HEK293 (cell line): Measurements from ENCODE around the gene KANSL1.

Source experiments
- CTCF ChIA-PET: fragments of 350-600 bp; formaldehyde crosslinking; extraction: SDS; loops from one replicate; lab custom pipeline; 2021; ENCODE audit warnings: antibody characterized with exemption; lab: Yijun Ruan, JAX
- POLR2A ChIA-PET: fragments of 300-600 bp; formaldehyde crosslinking; extraction: SDS; loops from one replicate; lab custom pipeline; 2020; ENCODE audit warnings: antibody characterized with exemption, inconsistent platforms; lab: Yijun Ruan, JAX
- H3K27ac ChIP-seq: fragments of 200-500 bp; sonication (Bioruptor generic); 2 replicates; pipeline ENCODE4 v1.5.1; 2014; ENCODE audit warnings: low read depth, low read length, control low read depth, inconsistent platforms; ENCODE audit errors: extremely low read depth
- H3K36me3 ChIP-seq, 2 experiments: fragments of 200-500 bp in 1 of 2; sonication (Bioruptor generic) in 1 of 2; 1 replicate in 1 of 2; 2 replicates in 1 of 2; pipeline ENCODE4 v1.5.1; 2014 to 2017; ENCODE audit warnings: inconsistent platforms in 2 of 2, low read length in 2 of 2; ENCODE audit not compliant: control insufficient read depth in 2 of 2, insufficient read depth in 1 of 2
- H3K4me1 ChIP-seq: fragments of 200-500 bp; sonication (Bioruptor generic); 2 replicates; pipeline ENCODE4 v1.5.1; 2014; ENCODE audit warnings: mild to moderate bottlenecking, low read length, inconsistent platforms; ENCODE audit not compliant: control insufficient read depth, insufficient read depth
- H3K4me3 ChIP-seq: 2 replicates; pipeline ENCODE4 v1.5.1; 2011; ENCODE audit warnings: low read depth, mild to moderate bottlenecking, control low read depth, low read length, moderate library complexity
- H3K9me3 ChIP-seq: fragments of 200-500 bp; sonication (Bioruptor generic); 2 replicates; pipeline ENCODE4 v1.5.1; 2014; ENCODE audit warnings: low read depth, low read length, inconsistent platforms; ENCODE audit not compliant: control insufficient read depth, insufficient read depth
- BCL11A ChIP-seq: fragments of 450-650 bp; formaldehyde crosslinking; IDR thresholded peaks from 2 replicates; pipeline ENCODE4 v1.5.1; 2016; ENCODE audit warnings: low read depth, missing biosample characterization, missing genetic modification characterization
- ELK4 ChIP-seq: IDR thresholded peaks from 2 replicates; pipeline ENCODE4 v1.6.1; 2011; ENCODE audit warnings: mild to moderate bottlenecking, low read depth, low read length, borderline replicate concordance
- FEZF1 ChIP-seq: fragments of 450-650 bp; formaldehyde crosslinking; IDR thresholded peaks from 2 replicates; pipeline ENCODE4 v1.5.1; 2016; ENCODE audit warnings: missing biosample characterization, missing genetic modification characterization
- GLIS2 ChIP-seq: fragments of 450-650 bp; formaldehyde crosslinking; IDR thresholded peaks from 2 replicates; pipeline ENCODE4 v1.5.1; 2016; ENCODE audit warnings: missing biosample characterization, missing genetic modification characterization
- HOXC10 ChIP-seq: sonication (generic); formaldehyde crosslinking; IDR thresholded peaks from 2 replicates; pipeline ENCODE4 v1.8.1; 2023; ENCODE audit warnings: mild to moderate bottlenecking, missing genetic modification reagents
- IKZF3 ChIP-seq: fragments of 450-650 bp; IDR thresholded peaks from 2 replicates; pipeline ENCODE4 v1.5.0; 2018; ENCODE audit warnings: missing biosample characterization, mild to moderate bottlenecking, missing genetic modification characterization, moderate library complexity
- MEIS1 ChIP-seq: sonication (generic); formaldehyde crosslinking; IDR thresholded peaks from 2 replicates; pipeline ENCODE4 v1.8.1; 2022; ENCODE audit warnings: missing genetic modification reagents, mild to moderate bottlenecking, borderline replicate concordance
- MYNN ChIP-seq: fragments of 450-650 bp; formaldehyde crosslinking; IDR thresholded peaks from 2 replicates; pipeline ENCODE4 v1.5.1; 2016; ENCODE audit warnings: missing biosample characterization, missing genetic modification characterization, borderline replicate concordance
- PBX3 ChIP-seq: sonication (generic); formaldehyde crosslinking; IDR thresholded peaks from 2 replicates; pipeline ENCODE4 v1.8.1; 2022; ENCODE audit warnings: mild to moderate bottlenecking, moderate library complexity, missing genetic modification reagents
- ZBTB1 ChIP-seq: fragments of 450-650 bp; formaldehyde crosslinking; IDR thresholded peaks from 2 replicates; pipeline ENCODE4 v1.5.1; 2016; ENCODE audit warnings: missing biosample characterization, missing genetic modification characterization
- ZBTB20 ChIP-seq: fragments of 450-650 bp; formaldehyde crosslinking; IDR thresholded peaks from 2 replicates; pipeline ENCODE4 v1.5.1; 2016; ENCODE audit warnings: missing biosample characterization, missing genetic modification characterization
- ZBTB21 ChIP-seq: fragments of 450-650 bp; formaldehyde crosslinking; IDR thresholded peaks from 2 replicates; pipeline ENCODE4 v1.5.1; 2017; ENCODE audit warnings: missing biosample characterization, missing genetic modification characterization
- ZFP3 ChIP-seq: fragments of 450-650 bp; formaldehyde crosslinking; IDR thresholded peaks from 2 replicates; pipeline ENCODE4 v1.5.1; 2016; ENCODE audit warnings: low read depth, missing biosample characterization, missing genetic modification characterization
- ZNF121 ChIP-seq: fragments of 450-650 bp; formaldehyde crosslinking; IDR thresholded peaks from 2 replicates; pipeline ENCODE4 v1.5.1; 2016; ENCODE audit warnings: missing biosample characterization, missing genetic modification characterization
- ZNF133 ChIP-seq: fragments of 450-650 bp; formaldehyde crosslinking; IDR thresholded peaks from 2 replicates; pipeline ENCODE4 v1.5.1; 2016; ENCODE audit warnings: missing biosample characterization, missing genetic modification characterization
- ZNF155 ChIP-seq: fragments of 450-650 bp; formaldehyde crosslinking; IDR thresholded peaks from 2 replicates; pipeline ENCODE4 v1.5.1; 2016; ENCODE audit warnings: missing biosample characterization, missing genetic modification characterization
- ZNF19 ChIP-seq: fragments of 450-650 bp; formaldehyde crosslinking; IDR thresholded peaks from 2 replicates; pipeline ENCODE4; 2016; ENCODE audit warnings: missing biosample characterization, missing genetic modification characterization, low read depth
- ZNF248 ChIP-seq: fragments of 450-650 bp; formaldehyde crosslinking; IDR thresholded peaks from 2 replicates; pipeline ENCODE4 v1.5.1; 2017; ENCODE audit warnings: missing biosample characterization, missing genetic modification characterization
- ZNF302 ChIP-seq: fragments of 450-650 bp; formaldehyde crosslinking; IDR thresholded peaks from 2 replicates; pipeline ENCODE4 v1.5.1; 2016; ENCODE audit warnings: missing biosample characterization, missing genetic modification characterization, low read depth
- ZNF404 ChIP-seq: fragments of 450-650 bp; formaldehyde crosslinking; IDR thresholded peaks from 2 replicates; pipeline ENCODE4 v1.5.1; 2017; ENCODE audit warnings: missing biosample characterization, missing genetic modification characterization
- ZNF426 ChIP-seq: fragments of 450-650 bp; formaldehyde crosslinking; IDR thresholded peaks from 2 replicates; pipeline ENCODE4 v1.5.1; 2017; ENCODE audit warnings: missing biosample characterization, missing genetic modification characterization, mild to moderate bottlenecking, inconsistent platforms, moderate library complexity
- ZNF560 ChIP-seq: fragments of 450-650 bp; formaldehyde crosslinking; IDR thresholded peaks from 2 replicates; pipeline ENCODE4 v1.5.1; 2017; ENCODE audit warnings: missing biosample characterization, missing genetic modification characterization, borderline replicate concordance
- ZNF561 ChIP-seq: fragments of 450-650 bp; IDR thresholded peaks from 2 replicates; pipeline ENCODE4 v1.5.1; 2018; ENCODE audit warnings: missing biosample characterization, missing genetic modification characterization, borderline replicate concordance
- ZNF600 ChIP-seq: fragments of 450-650 bp; formaldehyde crosslinking; IDR thresholded peaks from 2 replicates; pipeline ENCODE4 v1.5.1; 2016; ENCODE audit warnings: missing biosample characterization, missing genetic modification characterization
- ZNF664 ChIP-seq: fragments of 450-650 bp; formaldehyde crosslinking; IDR thresholded peaks from 2 replicates; pipeline ENCODE4 v1.5.1; 2016; ENCODE audit warnings: missing biosample characterization, missing genetic modification characterization
- ZNF830 ChIP-seq: fragments of 450-650 bp; IDR thresholded peaks from 2 replicates; pipeline ENCODE4 v1.5.0; 2018; ENCODE audit warnings: missing biosample characterization, missing genetic modification characterization, low read depth, mild to moderate bottlenecking, moderate library complexity
- ZNF837 ChIP-seq: fragments of 450-650 bp; formaldehyde crosslinking; IDR thresholded peaks from 2 replicates; pipeline ENCODE4 v1.5.1; 2016; ENCODE audit warnings: missing biosample characterization, missing genetic modification characterization
- ZNF843 ChIP-seq: fragments of 450-650 bp; formaldehyde crosslinking; IDR thresholded peaks from 2 replicates; pipeline ENCODE4 v1.5.1; 2016; ENCODE audit warnings: missing biosample characterization, missing genetic modification characterization
- TF ChIP-seq, protein P1 (sequence below): fragments of 450-650 bp; formaldehyde crosslinking; IDR thresholded peaks from 2 replicates; pipeline ENCODE4 v1.5.1; 2016; ENCODE audit warnings: missing biosample characterization, missing genetic modification characterization
- TF ChIP-seq, protein P2 (sequence below): fragments of 450-650 bp; formaldehyde crosslinking; IDR thresholded peaks from 2 replicates; pipeline ENCODE4 v1.5.1; 2016; ENCODE audit warnings: missing biosample characterization, missing genetic modification characterization

Gene KANSL1

DNA sequence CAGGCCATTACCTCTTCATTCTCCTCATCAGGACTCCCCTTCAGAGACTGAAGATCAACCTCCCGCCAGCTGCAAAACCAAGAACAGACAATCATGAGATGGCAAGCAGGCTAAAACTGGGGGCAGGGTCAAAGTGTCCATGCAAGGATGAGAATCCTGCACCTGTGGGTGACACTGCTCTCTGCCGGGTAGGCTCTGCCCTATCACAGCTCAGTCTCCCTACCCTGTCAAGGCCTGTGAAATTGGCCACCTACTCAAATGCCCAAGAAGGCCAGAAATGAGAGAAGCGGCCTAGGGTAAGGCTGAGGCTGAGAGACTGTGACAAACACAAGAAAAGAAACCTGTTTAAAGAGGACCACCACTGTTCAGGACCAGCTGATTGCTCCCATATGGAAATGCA lies 159.8 kb downstream of the KANSL1 start:
- H3K27ac ChIP-seq, result no peak overlapping the region
- H3K4me1 ChIP-seq, result no peaks in the 10 kb centered on the region
- peaks cover 56 to 96% of the 10 kb centered on the region in 2 experiments for H3K36me3 ChIP-seq
- ChIA-PET CTCF (interaction anchor here (0.7 to 4.9 kb wide), 3 partner anchors 10 to 179 kb away, joined by 3 to 39 read pairs (median 3); no protein-coding TSS in a partner anchor), POLR2A (interaction anchor here (0.8 kb wide), 1 partner anchor 20 kb away, joined by 3 read pairs; no protein-coding TSS in a partner anchor)
- no peak overlapping the region for H3K4me3 ChIP-seq
- H3K9me3 ChIP-seq, result no peaks in the 10 kb centered on the region
- TF ChIP-seq IKZF3 (tag by site-specific recombination) (no peak), ZNF561 (tag by site-specific recombination) (no peak), ELK4 (no peak), ZNF426 (no peak), ZNF837 (no peak), ZNF248 (tag by site-specific recombination) (no peak), ZBTB1 (tag by site-specific recombination) (no peak), MYNN (no peak)

DNA sequence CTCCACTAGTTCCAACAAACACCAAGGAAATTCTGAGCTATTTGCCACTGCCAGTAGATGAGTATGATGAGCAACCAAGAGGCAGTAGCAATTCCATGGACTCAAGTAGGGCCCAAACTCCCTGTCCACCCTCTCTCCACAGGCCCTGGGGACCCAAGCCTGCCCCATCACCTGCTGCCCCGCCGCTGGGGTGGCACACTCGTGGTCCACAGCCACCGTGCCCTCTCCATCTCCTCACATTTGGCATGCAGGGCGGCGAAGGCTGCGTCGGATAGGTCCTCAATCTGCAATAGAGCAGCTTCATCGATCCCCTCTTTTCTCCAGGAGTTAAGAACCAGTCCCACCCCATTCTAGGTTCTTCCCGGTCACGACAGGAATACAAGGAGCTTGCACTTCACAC lies 160.3 kb downstream of the KANSL1 start:
- CTCF ChIA-PET, result interaction anchor here (1.2 to 4.9 kb wide), 2 partner anchors 11 to 180 kb away, joined by 3 to 39 read pairs; no protein-coding TSS in a partner anchor
- H3K9me3 ChIP-seq, result no peaks in the 10 kb centered on the region
- POLR2A ChIA-PET, result no interaction called here

DNA sequence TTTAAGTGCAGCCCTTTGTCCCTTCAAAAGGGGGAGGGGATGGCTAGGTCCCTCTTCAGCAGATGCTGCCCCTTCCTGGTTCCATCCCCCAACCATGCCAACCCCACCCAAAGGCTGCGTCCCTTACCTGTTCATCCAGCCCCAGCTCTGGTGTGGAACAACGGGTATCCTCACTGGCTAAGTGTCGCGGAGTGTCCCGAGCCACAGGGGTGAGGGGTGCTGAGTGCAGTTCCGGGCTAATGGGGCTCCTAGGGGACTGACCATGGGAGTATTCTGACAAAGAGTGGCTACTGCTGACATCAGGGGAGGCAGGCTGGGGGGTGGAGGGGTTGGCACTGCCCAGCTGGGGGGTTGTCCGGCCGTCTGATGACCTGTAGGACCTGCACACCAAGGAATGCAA lies 161.3 kb downstream of the KANSL1 start:
- H3K4me3 ChIP-seq, result no peak overlapping the region
- POLR2A ChIA-PET, result no interaction called here
- H3K9me3 ChIP-seq, result no peaks in the 10 kb centered on the region
- H3K36me3 ChIP-seq, result peaks cover 41 to 96% of the 10 kb centered on the region in 2 experiments
- H3K4me1 ChIP-seq, result no peaks in the 10 kb centered on the region
- TF ChIP-seq BCL11A (tag by site-specific recombination), result no peak
- TF ChIP-seq, protein P1, sequence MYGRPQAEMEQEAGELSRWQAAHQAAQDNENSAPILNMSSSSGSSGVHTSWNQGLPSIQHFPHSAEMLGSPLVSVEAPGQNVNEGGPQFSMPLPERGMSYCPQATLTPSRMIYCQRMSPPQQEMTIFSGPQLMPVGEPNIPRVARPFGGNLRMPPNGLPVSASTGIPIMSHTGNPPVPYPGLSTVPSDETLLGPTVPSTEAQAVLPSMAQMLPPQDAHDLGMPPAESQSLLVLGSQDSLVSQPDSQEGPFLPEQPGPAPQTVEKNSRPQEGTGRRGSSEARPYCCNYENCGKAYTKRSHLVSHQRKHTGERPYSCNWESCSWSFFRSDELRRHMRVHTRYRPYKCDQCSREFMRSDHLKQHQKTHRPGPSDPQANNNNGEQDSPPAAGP (tag by site-specific recombination), result no peak
- TF ChIP-seq ZNF664 (tag by site-specific recombination), result no peak
- TF ChIP-seq ZNF843 (tag by site-specific recombination), result no peak
- TF ChIP-seq ZFP3 (tag by site-specific recombination), result no peak
- TF ChIP-seq ZNF560 (tag by site-specific recombination), result no peak
- TF ChIP-seq ZNF155 (tag by site-specific recombination), result no peak
- TF ChIP-seq HOXC10 (CRISPR knock-in tag), result no peak
- no peak for TF ChIP-seq ZNF302 (tag by site-specific recombination)
- TF ChIP-seq ZNF121 (tag by site-specific recombination), result no peak
- TF ChIP-seq MEIS1, result no peak
- TF ChIP-seq GLIS2 (tag by site-specific recombination), result no peak
- TF ChIP-seq, all 188 proteins: peak for 0
- CTCF ChIA-PET, result interaction anchor here (0.5 to 4.9 kb wide), 4 partner anchors 12 to 805 kb away, joined by 3 to 39 read pairs (median 6); no protein-coding TSS in a partner anchor
- H3K27ac ChIP-seq, result no peak overlapping the region

More for the DNA sequence above, 160.3 kb downstream of the KANSL1 start:
- TF ChIP-seq ZNF19 (no peak), ZFP3 (tag by site-specific recombination) (no peak), ZBTB20 (tag by site-specific recombination) (no peak), ZNF404 (tag by site-specific recombination) (no peak), ZNF133 (no peak), ZBTB21 (no peak), ZNF600 (tag by site-specific recombination) (no peak), FEZF1 (tag by site-specific recombination) (no peak), ZNF830 (tag by site-specific recombination) (no peak), PBX3 (CRISPR knock-in tag) (no peak)
- TF ChIP-seq, protein P2, sequence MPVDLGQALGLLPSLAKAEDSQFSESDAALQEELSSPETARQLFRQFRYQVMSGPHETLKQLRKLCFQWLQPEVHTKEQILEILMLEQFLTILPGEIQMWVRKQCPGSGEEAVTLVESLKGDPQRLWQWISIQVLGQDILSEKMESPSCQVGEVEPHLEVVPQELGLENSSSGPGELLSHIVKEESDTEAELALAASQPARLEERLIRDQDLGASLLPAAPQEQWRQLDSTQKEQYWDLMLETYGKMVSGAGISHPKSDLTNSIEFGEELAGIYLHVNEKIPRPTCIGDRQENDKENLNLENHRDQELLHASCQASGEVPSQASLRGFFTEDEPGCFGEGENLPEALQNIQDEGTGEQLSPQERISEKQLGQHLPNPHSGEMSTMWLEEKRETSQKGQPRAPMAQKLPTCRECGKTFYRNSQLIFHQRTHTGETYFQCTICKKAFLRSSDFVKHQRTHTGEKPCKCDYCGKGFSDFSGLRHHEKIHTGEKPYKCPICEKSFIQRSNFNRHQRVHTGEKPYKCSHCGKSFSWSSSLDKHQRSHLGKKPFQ (tag by site-specific recombination), result no peak
- H3K4me1 ChIP-seq, result no peaks in the 10 kb centered on the region
- H3K36me3 ChIP-seq, result peaks cover 51 to 96% of the 10 kb centered on the region in 2 experiments
- no peak overlapping the region for H3K4me3 ChIP-seq
- H3K27ac ChIP-seq, result no peak overlapping the region
